DMS 273 (cell line): ENCODE results near the gene HSD17B13.
"Not testable (repeated sequence)": the region's sequence is repeated elsewhere in the genome, so short reads cannot be mapped to it uniquely, and the experiment has no call there.

Experiments
- DNase-seq: peaks from one replicate; lab custom pipeline; 2025; ENCODE audit not compliant: unreplicated experiment; lab: John Stamatoyannopoulos, UW

Gene HSD17B13

DNA sequence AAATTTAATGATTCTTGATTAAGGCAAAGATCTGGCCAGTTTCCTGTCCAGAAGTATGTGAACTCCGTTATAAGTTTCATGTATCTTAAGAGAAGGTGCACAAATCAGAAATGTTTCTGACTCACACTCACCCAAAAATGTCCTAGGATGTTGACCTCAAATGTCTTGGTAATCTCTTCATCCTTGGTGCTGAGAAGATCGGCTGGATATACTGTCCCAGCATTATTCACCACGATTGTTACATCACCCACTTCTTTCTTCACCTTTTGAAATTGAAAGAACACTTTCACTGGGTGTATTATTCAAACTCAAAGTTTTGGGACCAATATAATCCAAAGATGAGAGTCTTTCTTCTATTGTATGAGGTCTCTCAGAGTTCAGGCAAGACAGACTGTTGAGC is 5.7 kb downstream of the HSD17B13 start:
- no peak for DNase-seq

DNA sequence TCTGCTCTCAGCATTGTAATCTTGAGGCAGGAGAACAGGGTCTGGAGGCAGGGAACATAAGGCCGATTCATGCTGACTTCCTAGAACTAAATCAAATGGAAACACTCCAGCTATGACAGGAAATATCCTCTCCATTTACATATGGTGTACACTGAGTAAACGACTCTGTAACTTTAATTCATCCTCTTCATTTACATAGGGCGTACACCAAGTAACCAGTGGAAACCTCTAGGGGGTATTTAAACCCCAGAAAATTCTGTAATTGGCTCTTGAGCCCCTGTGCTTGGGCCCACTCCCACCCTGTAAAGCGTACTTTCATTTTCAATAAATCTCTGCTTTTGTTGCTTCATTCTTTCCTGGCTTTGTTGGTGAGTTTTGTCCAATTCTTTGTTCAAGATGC is 7.7 kb downstream of the HSD17B13 start:
- DNase-seq = not testable (repeated sequence)

DNA sequence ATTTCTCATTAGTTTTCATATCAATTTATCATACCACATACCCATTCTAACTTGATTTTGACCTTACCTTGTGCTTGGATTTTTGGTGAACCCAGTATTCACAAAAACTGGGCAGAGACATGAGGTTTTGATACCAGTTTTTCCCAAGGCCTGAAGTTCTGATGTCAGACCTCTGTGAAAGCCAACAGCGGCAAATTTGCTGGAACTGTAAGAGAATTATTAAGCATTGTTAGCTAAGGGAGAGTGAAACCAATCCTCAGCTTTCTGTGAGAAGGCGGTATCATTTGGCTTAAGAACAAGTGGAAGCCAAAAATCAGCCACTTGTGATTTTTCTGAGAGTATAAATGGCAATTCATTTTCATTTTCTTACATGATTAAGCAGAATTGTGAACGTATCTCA is 8.9 kb downstream of the HSD17B13 start:
- DNase-seq = no peak

DNA sequence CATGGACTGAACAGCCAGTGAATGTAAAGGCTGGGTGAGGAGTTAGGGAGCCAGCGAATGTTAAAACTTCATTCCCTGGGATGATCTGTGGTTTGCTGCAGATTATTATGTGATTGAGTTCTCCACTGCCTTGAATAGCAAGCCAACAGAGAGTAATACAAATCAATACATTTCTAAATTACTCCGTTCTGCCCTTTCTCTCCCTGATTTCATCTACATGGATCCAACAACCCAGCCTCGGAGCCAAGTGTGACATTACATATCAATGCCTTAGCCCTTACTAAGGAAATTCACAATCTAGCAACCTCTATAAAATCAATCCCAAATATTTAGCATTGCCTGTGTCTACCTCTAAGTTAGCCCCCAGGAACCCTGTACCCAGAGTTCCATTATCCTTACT is 11.0 kb downstream of the HSD17B13 start:
- no peak for DNase-seq

DNA sequence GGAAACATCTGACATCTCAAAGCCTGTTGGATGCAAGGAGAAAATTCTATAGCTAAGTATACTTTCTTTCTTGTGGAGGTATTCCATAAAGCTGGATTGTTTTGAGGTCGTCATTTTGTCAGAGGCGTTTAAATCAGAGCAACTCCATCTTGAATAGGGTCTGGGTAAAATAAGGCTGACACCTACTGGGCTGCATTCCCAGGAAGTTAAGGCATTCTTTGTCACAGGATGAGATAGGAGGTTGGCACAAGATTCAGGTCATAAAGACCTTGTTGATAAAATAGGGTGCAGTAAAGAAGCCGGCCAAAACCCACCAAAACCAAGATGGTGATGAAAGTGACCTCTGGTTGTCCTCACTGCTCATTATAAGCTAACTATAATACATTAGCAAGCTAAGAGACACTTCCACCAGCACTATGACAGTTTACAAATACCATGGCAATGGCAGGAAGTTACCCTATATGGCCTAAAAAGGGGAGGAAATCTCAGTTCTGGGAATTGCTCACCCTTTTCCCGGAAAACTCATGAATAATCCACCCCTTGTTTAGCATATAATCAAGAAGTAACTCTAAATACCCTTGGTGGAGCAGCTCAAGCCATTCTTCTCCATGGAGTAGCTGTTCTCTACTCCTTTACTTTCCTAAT is 11.9 kb downstream of the HSD17B13 start:
- no peak for DNase-seq

DNA sequence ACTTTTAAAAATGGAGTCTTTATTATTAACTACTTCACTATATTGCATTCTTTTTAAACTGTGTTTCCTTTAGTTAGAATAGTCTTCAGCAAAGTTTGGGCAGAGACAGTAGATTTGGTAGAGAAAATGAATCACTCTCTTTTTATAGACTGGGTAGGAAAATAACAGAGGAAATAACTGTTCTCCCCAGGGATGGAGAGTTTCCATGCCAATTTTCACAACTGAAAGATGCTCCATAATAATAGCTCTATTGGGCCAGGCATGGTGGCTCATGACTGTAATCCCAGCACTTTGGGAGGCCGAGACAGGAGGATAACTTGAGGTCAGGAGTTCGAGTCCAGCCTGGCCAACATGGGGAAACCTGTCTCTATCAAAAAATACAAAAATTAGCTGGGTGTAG is 13.1 kb downstream of the HSD17B13 start:
- no peak for DNase-seq

DNA sequence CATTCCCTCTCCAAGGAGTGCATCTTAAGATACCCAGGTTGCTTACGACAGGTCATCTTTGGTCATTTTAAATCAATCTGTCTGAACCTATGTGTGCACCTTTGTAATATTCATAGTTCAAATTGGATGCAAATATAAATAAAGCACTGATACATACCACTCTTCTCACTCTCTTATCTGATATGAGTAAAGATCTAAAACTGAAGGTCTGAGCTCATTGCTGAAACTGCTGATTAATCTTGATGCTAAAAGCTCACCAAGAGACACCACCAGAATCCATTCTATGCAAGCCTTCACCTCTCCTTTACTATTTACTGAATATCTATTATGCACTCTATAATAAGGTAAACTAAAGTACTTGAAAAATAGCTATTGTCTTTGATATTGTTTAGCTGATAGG is 16.6 kb downstream of the HSD17B13 start:
- DNase-seq = no peak

DNA sequence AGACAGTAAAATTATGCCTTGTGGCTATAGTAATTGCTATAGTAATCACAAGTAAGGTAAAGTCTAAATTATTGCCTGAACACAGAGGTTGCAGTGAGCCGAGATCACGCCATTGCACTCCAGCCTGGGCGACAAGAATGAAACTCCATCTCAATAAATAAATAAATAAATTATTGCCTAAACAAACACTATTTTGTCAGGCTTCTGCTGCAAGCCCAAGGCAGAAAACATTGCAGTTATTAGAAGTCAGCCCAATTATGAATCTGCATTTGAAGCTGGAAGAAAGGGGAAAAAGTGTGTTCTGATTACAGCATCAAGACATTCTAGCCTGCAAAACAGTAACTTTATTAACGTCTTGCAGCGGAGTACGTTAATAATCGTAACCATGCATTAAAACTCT is 17.1 kb downstream of the HSD17B13 start:
- no peak for DNase-seq

DNA sequence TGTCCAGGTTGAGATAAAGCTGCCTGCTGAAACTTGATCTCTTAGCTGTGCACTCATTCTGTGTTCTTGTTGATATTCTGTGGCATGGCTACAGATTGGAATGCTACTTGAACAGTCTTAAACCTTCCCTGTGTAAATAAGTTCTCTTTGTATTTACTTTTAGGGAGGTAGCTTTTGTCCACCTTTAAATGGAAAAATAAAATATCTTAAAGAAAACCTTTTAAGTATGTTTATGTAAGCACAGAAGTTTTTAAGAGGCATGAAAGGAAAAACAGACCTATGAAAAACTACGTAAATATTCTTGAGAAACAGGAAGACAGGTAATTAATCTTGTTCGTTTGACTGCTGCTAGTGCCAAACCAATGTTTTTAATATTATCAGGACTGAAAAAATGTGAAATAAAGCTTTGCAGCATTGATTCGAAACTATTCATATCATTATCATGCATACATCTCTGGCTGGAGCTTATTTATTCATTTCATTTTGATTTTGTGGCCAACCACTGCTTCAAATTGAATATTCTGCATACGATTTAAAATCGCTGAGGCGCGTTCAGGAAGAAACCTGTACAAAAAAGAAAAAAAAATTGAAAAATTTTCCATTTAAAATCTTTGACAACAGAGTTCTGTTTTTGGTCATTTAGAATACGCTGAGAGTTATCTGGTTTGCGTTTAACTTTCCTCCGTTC is 17.8 kb downstream of the HSD17B13 start:
- DNase-seq = no peak

DNA sequence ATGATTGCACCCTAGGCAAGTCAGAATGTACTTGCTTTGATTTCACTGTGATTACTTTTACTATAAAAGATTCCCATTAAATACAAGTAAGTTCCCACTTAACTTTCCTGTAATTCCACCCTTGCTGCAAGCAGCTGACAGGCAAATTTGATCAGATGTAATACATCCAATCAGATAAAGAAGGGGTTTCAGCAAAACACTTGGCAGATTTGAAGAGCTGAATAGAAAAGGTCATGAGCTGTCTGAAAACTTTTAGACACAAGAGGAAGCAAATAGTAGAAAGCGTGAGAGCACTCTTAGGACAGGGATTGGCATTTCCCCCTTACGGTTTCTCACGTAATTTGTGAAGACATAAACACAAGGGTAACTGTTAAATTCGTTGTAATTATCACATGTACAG is 22.8 kb downstream of the HSD17B13 start:
- no peak for DNase-seq

DNA sequence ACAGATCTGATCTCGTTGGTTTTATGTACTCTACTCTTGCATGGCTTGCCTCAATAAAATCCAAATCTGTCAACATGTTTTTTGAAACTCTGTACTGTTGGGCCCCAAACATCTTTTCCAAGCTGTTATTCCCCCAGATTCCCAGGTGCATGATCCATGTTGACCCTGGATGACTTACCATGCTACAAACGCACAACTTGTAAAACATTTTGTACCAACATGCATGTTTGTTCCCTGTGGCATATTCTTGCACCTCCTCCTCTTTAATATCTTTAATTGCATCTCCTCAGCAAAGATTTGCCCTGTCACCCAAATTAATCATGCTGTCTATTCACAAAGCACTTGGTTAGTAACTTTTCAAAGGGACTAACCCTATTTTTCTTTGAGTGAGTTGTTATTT is 24.3 kb downstream of the HSD17B13 start:
- no peak for DNase-seq

DNA sequence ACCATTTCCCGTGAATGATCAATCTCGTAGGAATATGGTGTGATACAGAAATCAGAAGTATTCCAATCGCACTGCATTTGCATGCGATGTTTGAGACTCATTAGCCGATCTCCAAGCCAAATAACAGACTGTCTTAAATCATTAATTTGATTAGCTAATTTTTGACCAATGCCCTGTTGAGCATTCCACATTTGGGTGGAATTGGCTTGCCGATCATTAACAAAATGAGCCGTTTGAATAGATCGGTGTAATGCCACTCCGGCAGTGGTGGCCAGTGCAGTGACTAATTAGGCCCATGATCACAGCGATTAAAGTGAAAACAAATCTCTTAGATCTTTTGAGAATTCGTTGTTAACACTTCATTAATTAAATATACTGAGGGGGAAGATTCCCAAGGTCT is 27.8 kb downstream of the HSD17B13 start:
- DNase-seq = not testable (repeated sequence)

DNA sequence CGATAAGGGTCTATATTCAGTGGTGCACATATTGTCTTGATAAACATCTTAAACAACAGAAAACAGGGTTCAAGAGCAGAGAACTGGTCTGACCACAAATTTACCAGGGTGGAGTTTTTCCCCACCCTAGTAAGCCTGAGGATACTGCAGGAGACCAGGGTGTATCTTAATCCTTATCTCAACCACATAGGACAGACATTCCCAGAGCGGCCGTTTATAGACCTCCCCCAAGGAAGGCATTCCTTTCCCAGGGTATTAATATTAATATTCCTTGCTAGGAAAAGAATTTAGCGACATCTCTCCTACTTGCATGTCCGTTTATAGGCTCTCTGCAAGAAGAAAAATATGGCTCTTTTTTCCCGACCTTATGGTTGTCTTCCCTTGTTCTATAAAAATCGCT is 28.8 kb downstream of the HSD17B13 start:
- DNase-seq = not testable (repeated sequence)

DNA sequence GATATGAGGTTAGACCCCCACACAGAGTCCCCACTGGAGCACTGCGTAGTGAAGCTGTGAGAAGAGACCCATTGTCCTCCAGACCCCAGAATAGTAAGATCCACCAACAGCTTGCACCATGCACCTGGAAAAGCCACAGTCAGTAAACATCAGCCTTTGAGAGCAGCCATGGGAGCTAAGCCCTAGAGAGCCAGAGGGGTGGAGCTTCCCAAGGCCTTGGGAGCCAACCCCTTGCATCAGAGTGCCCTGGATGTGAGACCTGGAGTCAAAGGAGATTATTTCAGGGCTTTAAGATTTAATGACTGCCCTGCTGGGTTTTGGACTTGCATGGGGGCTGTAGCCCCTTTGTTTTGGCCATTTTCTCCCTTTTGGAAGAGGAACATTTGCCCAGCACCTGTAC is 35.7 kb downstream of the HSD17B13 start:
- no peak for DNase-seq

DNA sequence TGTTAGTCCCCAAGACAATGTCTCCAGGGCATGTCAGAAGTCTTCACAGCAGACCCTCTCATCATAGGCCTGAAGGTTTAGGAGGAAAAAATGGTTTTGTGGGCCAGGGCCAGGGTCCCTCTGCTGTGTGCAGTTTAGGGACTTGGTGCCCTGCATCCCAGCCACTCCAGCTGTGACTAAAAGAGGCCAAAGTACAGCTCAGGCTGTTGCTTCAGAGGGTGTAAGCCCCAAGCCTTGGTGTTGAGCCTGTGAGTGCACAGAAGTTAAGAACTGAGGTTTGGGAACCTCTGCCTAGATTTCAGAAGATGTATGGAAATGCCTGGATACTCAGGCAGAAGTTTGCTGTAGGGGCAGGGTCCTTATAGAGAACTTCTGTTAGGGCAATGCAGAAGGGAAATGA is 38.4 kb downstream of the HSD17B13 start:
- DNase-seq = not testable (repeated sequence)

DNA sequence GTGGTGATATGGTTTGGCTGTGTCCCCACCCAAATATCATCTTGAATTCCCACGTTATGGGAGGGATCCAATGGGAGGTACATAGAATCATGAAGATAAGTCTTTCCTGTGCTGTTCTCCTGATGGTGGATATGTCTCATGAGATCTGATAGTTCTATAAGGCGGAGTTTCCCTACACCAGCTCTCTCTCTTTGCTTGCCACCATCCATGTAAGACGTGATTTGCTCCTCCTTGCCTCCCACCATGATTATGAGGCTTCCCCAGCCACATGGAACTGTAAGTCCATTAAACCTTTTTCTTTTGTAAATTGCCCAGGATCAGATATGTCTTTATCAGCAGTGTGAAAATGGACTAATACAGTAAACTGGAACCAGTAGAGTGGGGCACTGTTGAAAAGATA is 39.5 kb downstream of the HSD17B13 start:
- no peak for DNase-seq

DNA sequence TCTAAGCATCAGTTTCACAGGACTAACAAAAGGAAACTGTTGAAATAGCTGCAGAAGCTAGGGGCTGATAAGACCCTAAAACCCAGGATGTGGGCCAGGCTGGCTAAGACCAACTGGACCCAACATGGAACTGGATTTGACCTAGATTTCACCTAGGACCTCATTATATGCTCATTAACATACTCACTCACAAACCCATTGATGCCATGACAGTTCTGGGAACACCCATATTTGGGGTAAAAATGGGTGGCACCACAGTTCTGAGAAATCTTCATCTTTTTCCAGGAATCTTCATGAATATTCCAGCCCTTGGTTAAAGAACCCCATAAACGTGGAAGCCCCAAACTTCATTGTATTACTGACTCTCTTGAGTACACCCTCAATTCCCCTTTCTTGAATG is 41.1 kb downstream of the HSD17B13 start:
- DNase-seq = no peak

DNA sequence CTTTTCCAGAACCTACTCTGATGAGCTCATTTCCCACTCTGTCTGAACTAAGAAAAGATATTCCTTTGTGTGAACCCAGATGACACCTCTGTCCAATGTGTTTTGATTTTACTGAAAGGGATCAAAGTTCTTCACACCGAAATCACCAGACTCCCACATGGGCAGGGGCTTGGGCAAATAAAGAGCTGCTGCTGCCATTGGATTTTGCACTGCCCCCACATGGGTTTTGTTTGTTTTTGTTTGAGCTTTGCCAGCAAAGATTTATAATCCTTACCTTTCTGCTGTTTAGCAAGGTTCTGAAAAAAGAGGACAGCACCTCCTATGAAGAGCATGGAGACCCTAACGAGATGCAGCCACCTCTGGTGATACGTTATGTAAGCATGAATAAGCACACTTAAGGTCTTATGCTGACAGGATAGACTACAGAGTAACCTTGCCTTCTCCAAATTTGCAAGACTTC is 44.3 kb downstream of the HSD17B13 start:
- no peak for DNase-seq

DNA sequence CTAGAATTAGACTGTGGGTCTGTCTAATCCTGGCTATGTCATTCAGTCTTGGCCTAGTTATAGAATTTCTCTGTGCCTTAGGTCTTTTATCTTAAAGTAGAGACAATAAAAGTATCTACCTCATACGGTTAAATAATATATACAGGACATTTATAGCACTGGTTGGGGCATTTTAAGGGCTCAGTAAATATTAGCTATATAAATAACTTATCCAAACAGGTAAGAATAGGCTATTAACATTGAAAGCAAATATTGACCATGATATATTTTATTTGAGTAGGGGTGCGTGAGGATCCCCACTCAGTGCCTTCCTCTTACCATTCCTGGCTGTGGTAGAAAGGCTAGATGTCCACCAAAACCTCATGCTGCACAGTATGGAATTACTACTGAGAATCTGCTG is 47.4 kb downstream of the HSD17B13 start:
- no peak for DNase-seq

DNA sequence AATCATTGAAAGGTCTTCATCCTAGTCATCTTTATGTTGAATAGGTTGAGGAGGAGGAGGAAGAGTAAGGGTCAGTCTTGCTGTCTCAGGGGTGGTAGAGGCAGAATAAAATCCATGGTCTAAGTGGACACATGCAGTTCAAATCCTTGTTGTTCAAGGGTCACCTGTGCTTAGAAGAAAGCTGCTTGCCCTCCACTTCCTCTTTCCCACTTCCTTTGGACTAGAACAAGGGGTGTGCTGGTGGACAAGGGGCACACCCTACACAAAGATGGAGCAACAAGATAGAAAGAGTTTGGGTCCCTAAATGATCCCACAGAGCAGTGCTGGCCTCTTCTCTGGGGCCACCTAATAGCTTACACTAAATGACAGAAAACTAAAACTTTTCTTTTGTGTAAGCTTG is 47.9 kb downstream of the HSD17B13 start:
- no peak for DNase-seq

DNA sequence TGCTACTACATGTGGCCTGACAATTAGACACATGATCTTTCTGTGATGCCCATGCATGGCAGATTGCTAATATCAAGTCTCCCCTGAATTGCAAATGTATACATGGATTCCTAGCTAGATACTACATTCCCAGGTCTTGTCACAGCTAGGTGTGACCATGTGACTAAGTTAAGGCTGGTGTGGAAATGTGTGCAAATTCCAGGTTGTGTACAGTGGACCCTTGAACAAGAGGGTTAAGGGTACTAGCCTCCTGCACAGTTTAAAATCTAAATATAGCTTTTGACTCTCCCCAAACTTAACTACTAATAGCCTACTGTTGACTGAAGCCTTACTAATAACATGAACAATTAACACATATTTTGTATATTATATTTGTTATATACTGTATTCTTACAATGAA is 48.4 kb downstream of the HSD17B13 start:
- DNase-seq = no peak

DNA sequence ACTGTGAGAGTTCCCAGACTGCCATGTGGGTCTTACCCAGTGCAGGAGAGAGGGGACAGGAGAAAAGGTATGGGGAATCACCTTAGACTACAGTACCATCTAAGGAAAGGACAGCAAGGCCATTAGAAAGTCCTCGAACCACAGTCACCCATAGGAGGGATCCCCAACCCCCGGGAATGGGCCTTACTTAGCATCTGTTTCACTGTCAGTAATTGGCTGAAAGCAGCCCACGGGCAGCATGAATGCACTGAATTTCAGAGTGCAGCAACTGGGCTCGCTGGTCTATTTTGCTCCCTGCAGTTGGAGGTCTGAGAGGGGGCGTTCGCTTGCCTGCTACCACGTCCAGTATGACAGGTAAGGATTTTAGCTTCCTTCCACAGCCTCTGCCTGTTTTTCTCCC is 51.9 kb downstream of the HSD17B13 start:
- no peak for DNase-seq

DNA sequence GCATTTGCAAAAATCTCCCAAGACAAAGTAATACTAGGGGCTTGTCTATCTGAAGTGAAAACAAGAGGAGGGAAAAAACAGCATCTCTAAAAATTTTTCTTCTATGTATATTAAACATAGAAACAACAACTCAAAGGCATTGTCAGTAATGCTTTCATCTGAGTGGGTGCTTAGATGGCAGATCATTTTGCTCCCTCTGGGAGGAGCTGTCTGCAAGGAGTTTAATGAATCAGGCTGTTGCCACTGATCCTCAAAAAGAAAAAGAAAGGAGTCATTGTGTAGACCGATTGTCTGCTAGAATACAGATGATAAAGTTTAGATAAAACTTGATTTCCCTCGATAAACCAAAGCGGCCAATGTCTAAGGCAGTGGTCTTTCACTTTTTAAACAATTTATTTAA is 52.5 kb downstream of the HSD17B13 start:
- DNase-seq = peak; percentile 45
